Neuronal stem cell (in vitro differentiated cells): ENCODE data around the gene C20orf144.

Experiments used
- DNase-seq: peaks from one replicate; pipeline ENCODE4 v3.0.0-alpha.2; 2013; ENCODE audit warnings: low spot score
- H2AFZ ChIP-seq: one replicate; pipeline ENCODE4 v1.6.1; 2013; ENCODE audit warnings: mild to moderate bottlenecking, low read length, inconsistent platforms
- H2AK5ac ChIP-seq: 2 replicates; pipeline ENCODE4 v1.6.1; 2013; ENCODE audit warnings: low read depth, mild to moderate bottlenecking, inconsistent platforms, low read length, moderate library complexity, mixed read lengths
- H2BK120ac ChIP-seq: 2 replicates; pipeline ENCODE4 v1.6.1; 2013; ENCODE audit warnings: low read depth, mild to moderate bottlenecking, inconsistent platforms, low read length, moderate library complexity, mixed read lengths
- H2BK12ac ChIP-seq: one replicate; pipeline ENCODE4 v1.6.1; 2013; ENCODE audit warnings: low read length, inconsistent platforms
- H2BK15ac ChIP-seq: 2 replicates; pipeline ENCODE4 v1.6.1; 2013; ENCODE audit warnings: mild to moderate bottlenecking, low read length, inconsistent platforms, mixed read lengths
- H2BK5ac ChIP-seq: one replicate; pipeline ENCODE4 v1.6.1; 2013; ENCODE audit warnings: inconsistent platforms, mild to moderate bottlenecking, low read length, moderate library complexity
- H3K14ac ChIP-seq: one replicate; pipeline ENCODE4 v1.6.1; 2013; ENCODE audit warnings: low read length, inconsistent platforms
- H3K18ac ChIP-seq: 2 replicates; pipeline ENCODE4 v1.6.1; 2013; ENCODE audit warnings: low read length, inconsistent platforms
- H3K23ac ChIP-seq: 2 replicates; pipeline ENCODE4 v1.6.1; 2013; ENCODE audit warnings: low read depth, mild to moderate bottlenecking, mixed read lengths, low read length, inconsistent platforms; ENCODE audit not compliant: poor library complexity
- H3K27ac ChIP-seq: replicated peaks from 3 replicates; pipeline ENCODE4 v1.5.1; 2013; ENCODE audit warnings: low read length, inconsistent platforms
- H3K27me3 ChIP-seq, 3 experiments: 2 replicates each; pipeline ENCODE4 v1.6.1; 2013; ENCODE audit warnings: low read length in 3 of 3, mild to moderate bottlenecking in 2 of 3, inconsistent platforms in 1 of 3, low read depth in 1 of 3, mixed read lengths in 1 of 3, moderate library complexity in 1 of 3; ENCODE audit not compliant: control insufficient read depth in 3 of 3, insufficient read depth in 3 of 3
- H3K36me3 ChIP-seq, 2 donors: replicated peaks in 1 of 2; 2 replicates each; pipeline ENCODE4 v1.6.1; 2013; ENCODE audit warnings: low read length in 2 of 2; ENCODE audit not compliant: control insufficient read depth in 2 of 2, insufficient read depth in 2 of 2
- H3K4ac ChIP-seq: 2 replicates; pipeline ENCODE4 v1.6.1; 2013; ENCODE audit warnings: inconsistent platforms, mild to moderate bottlenecking, low read length, moderate library complexity
- H3K4me1 ChIP-seq, 2 donors: 1 replicate in 1 of 2; 2 replicates in 1 of 2; pipeline ENCODE4 v1.6.1; 2013; ENCODE audit warnings: low read length in 2 of 2, low read depth in 1 of 2; ENCODE audit not compliant: control insufficient read depth in 2 of 2, insufficient read depth in 1 of 2
- H3K4me2 ChIP-seq: one replicate; pipeline ENCODE4 v1.6.1; 2013; ENCODE audit warnings: mild to moderate bottlenecking, low read length, inconsistent platforms; ENCODE audit not compliant: insufficient read depth, poor library complexity, severe bottlenecking
- H3K4me3 ChIP-seq, 2 donors: 2 replicates each; pipeline ENCODE4 v1.5.1; 2013; ENCODE audit warnings: low read length in 2 of 2, mild to moderate bottlenecking in 2 of 2, inconsistent platforms in 1 of 2, moderate library complexity in 1 of 2
- H3K79me1 ChIP-seq: one replicate; pipeline ENCODE4 v1.6.1; 2013; ENCODE audit warnings: low read depth, mild to moderate bottlenecking, inconsistent platforms, low read length, moderate library complexity
- H3K9ac ChIP-seq: one replicate; pipeline ENCODE4 v1.6.1; 2013; ENCODE audit warnings: mild to moderate bottlenecking, low read depth, low read length, inconsistent platforms; ENCODE audit not compliant: poor library complexity
- H3K9me3 ChIP-seq, 2 donors: replicated peaks in 1 of 2; 2 replicates each; pipeline versions ENCODE3 to v1.6.1; 2013; ENCODE audit warnings: low read length in 2 of 2, mild to moderate bottlenecking in 2 of 2, inconsistent platforms in 1 of 2, low read depth in 1 of 2, mixed read lengths in 1 of 2, moderate library complexity in 1 of 2; ENCODE audit not compliant: control insufficient read depth in 2 of 2, insufficient read depth in 1 of 2
- H4K8ac ChIP-seq: one replicate; pipeline ENCODE4 v1.6.1; 2013; ENCODE audit warnings: low read depth, mild to moderate bottlenecking, inconsistent platforms, low read length, moderate library complexity
- H4K91ac ChIP-seq: one replicate; pipeline ENCODE4 v1.6.1; 2013; ENCODE audit warnings: low read length, low read depth, mild to moderate bottlenecking, inconsistent platforms; ENCODE audit not compliant: poor library complexity
- WGBS, 2 donors: extraction: QIAGEN DNeasy Blood & Tissue Kit; methylation state at CpG; one replicate each; pipeline ENCODE4 v1.1.7; 2013; ENCODE audit warnings: missing lambda C conversion rate in 2 of 2, mixed read lengths in 1 of 2; ENCODE audit not compliant: insufficient read length in 2 of 2, insufficient replicate concordance in 1 of 2; ENCODE audit errors: extremely low coverage in 2 of 2; 5-methylcytosine and 5-hydroxymethylcytosine counted together

Gene C20orf144

DNA sequence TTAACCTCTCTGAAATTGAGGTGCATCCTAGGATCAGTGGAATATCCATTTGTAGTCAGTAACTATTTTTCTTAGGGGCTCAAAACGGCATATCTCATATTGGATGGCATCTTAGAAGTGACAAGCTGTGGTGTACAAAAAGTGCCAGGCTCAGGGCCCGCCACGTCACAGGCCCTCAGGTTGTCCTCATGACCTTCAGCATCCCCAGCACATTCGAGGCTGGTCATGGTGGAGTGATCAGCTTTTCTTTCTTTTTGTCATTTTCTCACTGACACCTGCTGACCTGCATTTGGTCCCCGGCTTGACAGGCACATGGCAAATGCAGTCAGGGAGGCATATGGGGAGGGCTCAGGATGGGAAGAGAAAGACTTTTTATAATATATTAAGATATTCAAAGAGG lies 31.2 kb downstream of the C20orf144 start:
- Histone ChIP-seq H2BK120ac (no peak overlapping the region), H3K4ac (no peak overlapping the region), H3K9ac (no peak overlapping the region), H2AK5ac (no peak overlapping the region), H2BK12ac (no peak overlapping the region), H2AFZ (no peak overlapping the region), H4K8ac (no peak overlapping the region), H3K14ac (no peak overlapping the region), H3K9me3 (peaks cover 0 to 4% of the 10 kb centered on the region in 2 donors), H3K18ac (peak overlapping the region; percentile 1), H2BK15ac (no peak overlapping the region), H4K91ac (no peak overlapping the region), H3K36me3 (no peaks in the 10 kb centered on the region), H3K27me3 (peaks cover 0 to 7% (median 0%) of the 10 kb centered on the region in 3 experiments), H3K23ac (no peak overlapping the region), H3K27ac (peak overlapping the region; percentile 80), H2BK5ac (peak overlapping the region; percentile 1), H3K4me2 (no peak overlapping the region), H3K79me1 (no peaks in the 10 kb centered on the region), H3K4me1 (peaks cover 14 to 21% of the 10 kb centered on the region in 2 donors), H3K4me3 (no peak overlapping the region)
- no peak for DNase-seq
- no CpG with 5 or more reads among the region's 5 CpGs for WGBS, 2 donors

DNA sequence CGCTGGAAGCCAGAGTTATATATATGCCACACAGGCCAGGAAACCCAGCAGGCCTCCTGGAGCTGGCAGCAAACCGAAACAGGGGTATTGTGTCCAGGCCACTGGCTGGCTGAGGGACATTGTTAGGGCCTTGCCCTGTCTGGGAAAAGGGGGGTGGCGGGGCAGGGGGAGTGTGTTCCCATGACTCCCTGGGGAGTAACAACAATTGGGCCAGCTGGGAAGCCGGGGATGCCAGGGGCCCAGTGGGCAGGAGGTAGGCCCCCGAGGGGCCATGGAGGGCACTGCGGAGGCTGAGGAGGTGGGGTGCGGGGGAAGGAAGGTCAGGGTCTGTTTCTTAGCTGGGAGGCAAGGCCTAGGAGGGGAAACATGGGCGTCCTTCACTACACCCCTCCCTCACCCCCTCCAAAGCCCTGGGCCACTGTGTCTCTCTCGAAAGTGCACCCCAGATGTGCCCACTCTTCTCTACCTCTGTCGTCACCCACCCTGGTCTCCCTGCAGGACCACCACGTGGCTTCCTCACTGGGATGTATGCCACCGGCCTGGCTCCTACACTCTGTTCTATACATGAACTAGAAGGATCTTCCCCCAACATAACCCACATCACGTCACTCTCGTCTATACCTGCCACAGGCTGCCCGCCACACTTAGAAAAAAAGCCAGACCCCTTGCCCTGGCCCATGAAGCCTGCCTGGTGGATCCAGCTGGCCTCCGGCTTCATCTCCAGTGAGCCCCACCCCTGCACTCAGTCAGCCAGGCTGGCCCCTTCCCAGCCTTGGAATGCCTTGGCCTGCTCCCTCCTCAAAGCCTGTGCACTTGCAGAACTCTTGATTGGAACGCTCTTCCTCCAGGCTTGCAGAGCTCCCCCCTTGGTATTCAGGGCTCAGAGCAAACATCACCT lies 31.9 kb downstream of the C20orf144 start:
- no peak overlapping the region for H3K23ac ChIP-seq
- H3K4ac ChIP-seq, result no peak overlapping the region
- H3K36me3 ChIP-seq, result no peaks in the 10 kb centered on the region
- H2AK5ac ChIP-seq, result peak overlapping the region; percentile 1
- H2BK5ac ChIP-seq, result peak overlapping the region; percentile 1
- H3K18ac ChIP-seq, result peak overlapping the region; percentile 32
- peaks cover 0 to 6% of the 10 kb centered on the region in 2 donors for H3K9me3 ChIP-seq
- peak overlapping the region; percentile 80 for H3K27ac ChIP-seq
- H3K14ac ChIP-seq, result peak overlapping the region; percentile 17
- H2AFZ ChIP-seq, result peak overlapping the region; percentile 83
- peak overlapping the region; percentile 5 for H2BK15ac ChIP-seq
- no peaks in the 10 kb centered on the region for H3K79me1 ChIP-seq
- H3K4me3 ChIP-seq, result no peak overlapping the region
- no CpG with 5 or more reads among the region's 17 CpGs for WGBS, 2 donors
- peaks cover 14 to 21% of the 10 kb centered on the region in 2 donors for H3K4me1 ChIP-seq
- no peak overlapping the region for H3K4me2 ChIP-seq
- peaks cover 0 to 4% (median 0%) of the 10 kb centered on the region in 3 experiments for H3K27me3 ChIP-seq
- no peak overlapping the region for H4K91ac ChIP-seq
- H2BK120ac ChIP-seq, result no peak overlapping the region
- DNase-seq, result no peak
- peak overlapping the region; percentile 8 for H2BK12ac ChIP-seq
- no peak overlapping the region for H4K8ac ChIP-seq
- no peak overlapping the region for H3K9ac ChIP-seq

DNA sequence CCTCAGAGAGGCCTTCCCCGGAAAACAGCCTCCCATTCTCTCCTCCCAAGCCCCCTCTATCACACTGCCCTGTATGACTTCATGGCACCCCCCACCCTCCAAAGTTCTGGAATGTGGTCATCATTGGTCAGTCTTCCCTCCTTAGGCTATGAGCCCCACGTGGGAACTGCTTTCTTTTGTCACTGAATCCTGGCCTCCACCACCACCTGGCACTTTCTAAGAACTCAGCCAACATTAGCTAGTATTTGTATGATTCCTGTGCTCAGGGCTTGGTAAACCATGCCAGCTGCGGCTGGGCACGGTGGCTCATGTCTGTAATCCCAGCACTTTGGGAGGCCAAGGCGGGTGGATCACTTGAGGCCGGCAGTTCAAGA lies 32.5 kb downstream of the C20orf144 start:
- Histone ChIP-seq H3K4me3 (no peak overlapping the region), H3K9ac (no peak overlapping the region), H3K4me2 (no peak overlapping the region), H3K27me3 (no peaks in the 10 kb centered on the region), H3K23ac (no peak overlapping the region), H4K8ac (no peak overlapping the region), H2BK5ac (no peak overlapping the region), H3K4me1 (peaks cover 14 to 21% of the 10 kb centered on the region in 2 donors), H2BK120ac (no peak overlapping the region), H3K9me3 (peaks cover 0 to 6% of the 10 kb centered on the region in 2 donors), H2AK5ac (no peak overlapping the region), H3K4ac (no peak overlapping the region), H2AFZ (peak overlapping the region; percentile 83), H3K27ac (peak overlapping the region; percentile 80), H3K36me3 (no peaks in the 10 kb centered on the region), H3K79me1 (no peaks in the 10 kb centered on the region), H3K18ac (no peak overlapping the region), H3K14ac (peak overlapping the region; percentile 17), H2BK15ac (no peak overlapping the region), H4K91ac (no peak overlapping the region), H2BK12ac (no peak overlapping the region)
- no CpG with 5 or more reads among the region's 6 CpGs for WGBS, 2 donors
- DNase-seq, result no peak

DNA sequence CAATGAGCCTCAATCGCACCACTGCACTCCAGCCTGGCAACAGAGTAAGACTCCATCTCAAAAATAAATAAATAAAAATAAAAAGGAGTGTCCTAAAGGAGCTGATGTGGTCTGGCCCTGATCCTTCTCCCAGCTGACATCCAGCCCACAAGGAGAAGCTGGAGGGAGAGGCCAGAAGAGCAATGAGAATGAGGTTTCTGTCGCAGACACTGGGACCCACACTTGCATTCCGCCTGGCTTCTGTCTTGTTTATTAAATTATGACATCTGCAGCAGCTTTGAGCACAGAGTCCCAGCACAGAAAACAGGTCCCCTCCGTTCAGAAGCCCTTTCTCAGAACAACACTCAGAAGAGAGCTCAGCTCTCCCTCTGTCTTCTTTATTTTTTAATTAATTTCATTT lies 34.3 kb downstream of the C20orf144 start:
- H3K9me3 ChIP-seq, result peaks cover 0 to 6% of the 10 kb centered on the region in 2 donors
- H3K4me3 ChIP-seq, result no peak overlapping the region
- no peak overlapping the region for H2BK120ac ChIP-seq
- no peak overlapping the region for H2BK15ac ChIP-seq
- peaks cover 14 to 16% of the 10 kb centered on the region in 2 donors for H3K4me1 ChIP-seq
- no peak overlapping the region for H4K91ac ChIP-seq
- H3K4ac ChIP-seq, result no peak overlapping the region
- H2AFZ ChIP-seq, result no peak overlapping the region
- H2AK5ac ChIP-seq, result no peak overlapping the region
- H3K27ac ChIP-seq, result no peak overlapping the region
- DNase-seq, result no peak
- H3K4me2 ChIP-seq, result no peak overlapping the region
- H4K8ac ChIP-seq, result no peak overlapping the region
- H3K18ac ChIP-seq, result no peak overlapping the region
- H3K14ac ChIP-seq, result no peak overlapping the region
- no peak overlapping the region for H2BK5ac ChIP-seq
- WGBS, 2 donors, result no CpG with 5 or more reads among the region's 4 CpGs
- H3K9ac ChIP-seq, result no peak overlapping the region
- no peaks in the 10 kb centered on the region for H3K36me3 ChIP-seq
- H3K27me3 ChIP-seq, result no peaks in the 10 kb centered on the region
- no peak overlapping the region for H2BK12ac ChIP-seq
- no peak overlapping the region for H3K23ac ChIP-seq
- H3K79me1 ChIP-seq, result no peaks in the 10 kb centered on the region
